Hepatocyte (in vitro differentiated cells): ENCODE data around the gene CTBP1. TPM values are rescaled to one million over a fixed set of nuclear protein-coding genes. Genes with fewer than 3 reads are reported as not detected.

Experiments
- DNase-seq: peaks from one replicate; pipeline ENCODE4 v3.0.0-alpha.2; 2016; ENCODE audit warnings: low spot score
- H2AFZ ChIP-seq: fragments of 200-600 bp; sonication (generic); 2 replicates; pipeline ENCODE4 v1.6.0; 2016; ENCODE audit warnings: antibody characterized with exemption, mild to moderate bottlenecking
- H3K27ac ChIP-seq: fragments of 200-600 bp; sonication (generic); 2 replicates; pipeline ENCODE4 v1.5.1; 2016; ENCODE audit warnings: mild to moderate bottlenecking
- H3K27me3 ChIP-seq: fragments of 200-600 bp; sonication (generic); 2 replicates; pipeline ENCODE4 v1.6.1; 2016
- H3K36me3 ChIP-seq: fragments of 200-600 bp; sonication (generic); replicated peaks from 2 replicates; pipeline ENCODE4 v1.5.1; 2016; ENCODE audit warnings: low read depth; ENCODE audit not compliant: insufficient read depth
- H3K4me1 ChIP-seq: fragments of 200-600 bp; sonication (generic); 2 replicates; pipeline ENCODE4 v1.5.1; 2016; ENCODE audit warnings: mild to moderate bottlenecking, moderate library complexity; ENCODE audit not compliant: insufficient read depth
- H3K4me2 ChIP-seq: fragments of 200-600 bp; sonication (generic); 2 replicates; pipeline ENCODE4 v1.6.0; 2016
- H3K4me3 ChIP-seq: fragments of 200-600 bp; sonication (generic); 2 replicates; pipeline ENCODE4 v1.5.1; 2016; ENCODE audit warnings: mild to moderate bottlenecking
- H3K79me2 ChIP-seq: fragments of 200-600 bp; sonication (generic); 2 replicates; pipeline ENCODE4 v1.6.0; 2017; ENCODE audit warnings: mild to moderate bottlenecking
- H3K9me2 ChIP-seq: fragments of 200-600 bp; sonication (generic); replicated peaks from 2 replicates; pipeline ENCODE4 v1.6.0; 2017; ENCODE audit warnings: mild to moderate bottlenecking; ENCODE audit not compliant: insufficient read depth
- H3K9me3 ChIP-seq: fragments of 200-600 bp; sonication (generic); 2 replicates; pipeline ENCODE4 v1.5.1; 2016; ENCODE audit warnings: low read depth, mild to moderate bottlenecking
- H4K20me1 ChIP-seq: fragments of 200-600 bp; sonication (generic); 2 replicates; pipeline ENCODE4 v1.6.0; 2016; ENCODE audit warnings: mild to moderate bottlenecking; ENCODE audit not compliant: insufficient read depth, poor library complexity, severe bottlenecking
- EZH2 ChIP-seq: fragments of 200-600 bp; sonication (generic); IDR thresholded peaks from 2 replicates; pipeline ENCODE4 v1.6.1; 2016; ENCODE audit warnings: antibody characterized with exemption, mild to moderate bottlenecking, borderline replicate concordance
- EZH2phosphoT487 ChIP-seq: fragments of 200-600 bp; sonication (generic); IDR thresholded peaks from one replicate; pipeline ENCODE4 v1.6.1; 2018; ENCODE audit warnings: antibody characterized with exemption, mild to moderate bottlenecking, low read depth, moderate library complexity; ENCODE audit not compliant: unreplicated experiment, severe bottlenecking
- WGBS: methylation state at CpG from one replicate; pipeline ENCODE4 v1.1.6; 2016; ENCODE audit warnings: low lambda C conversion rate; ENCODE audit errors: missing lambda C conversion rate; 5-methylcytosine and 5-hydroxymethylcytosine counted together
- polyA plus RNA-seq: library from polyadenylated mRNA; unstranded; fragments of >200 nt; fragmentation: Nextera tagmentation; extraction: Ambion mirVana; gene quantifications from 2 replicates; pipeline ENCODE4 v1.2.1, GENCODE V29; 2016
- total RNA-seq: library from RNA; depleted of rRNA; stranded (reverse); fragments of >200 nt; gene quantifications from 2 replicates; pipeline ENCODE4 v1.2.3, GENCODE V29; 2014
- TF ChIP-seq, protein P1 (sequence below): fragments of 200-600 bp; sonication (generic); IDR thresholded peaks from 2 replicates; pipeline ENCODE4 v1.5.1; 2016; ENCODE audit warnings: antibody characterized with exemption, mild to moderate bottlenecking; ENCODE audit not compliant: poor library complexity

The CTBP1 gene
- total RNA-seq (129 and 169 TPM in 2 replicates), polyA plus RNA-seq (147 and 179 TPM in 2 replicates)

DNA sequence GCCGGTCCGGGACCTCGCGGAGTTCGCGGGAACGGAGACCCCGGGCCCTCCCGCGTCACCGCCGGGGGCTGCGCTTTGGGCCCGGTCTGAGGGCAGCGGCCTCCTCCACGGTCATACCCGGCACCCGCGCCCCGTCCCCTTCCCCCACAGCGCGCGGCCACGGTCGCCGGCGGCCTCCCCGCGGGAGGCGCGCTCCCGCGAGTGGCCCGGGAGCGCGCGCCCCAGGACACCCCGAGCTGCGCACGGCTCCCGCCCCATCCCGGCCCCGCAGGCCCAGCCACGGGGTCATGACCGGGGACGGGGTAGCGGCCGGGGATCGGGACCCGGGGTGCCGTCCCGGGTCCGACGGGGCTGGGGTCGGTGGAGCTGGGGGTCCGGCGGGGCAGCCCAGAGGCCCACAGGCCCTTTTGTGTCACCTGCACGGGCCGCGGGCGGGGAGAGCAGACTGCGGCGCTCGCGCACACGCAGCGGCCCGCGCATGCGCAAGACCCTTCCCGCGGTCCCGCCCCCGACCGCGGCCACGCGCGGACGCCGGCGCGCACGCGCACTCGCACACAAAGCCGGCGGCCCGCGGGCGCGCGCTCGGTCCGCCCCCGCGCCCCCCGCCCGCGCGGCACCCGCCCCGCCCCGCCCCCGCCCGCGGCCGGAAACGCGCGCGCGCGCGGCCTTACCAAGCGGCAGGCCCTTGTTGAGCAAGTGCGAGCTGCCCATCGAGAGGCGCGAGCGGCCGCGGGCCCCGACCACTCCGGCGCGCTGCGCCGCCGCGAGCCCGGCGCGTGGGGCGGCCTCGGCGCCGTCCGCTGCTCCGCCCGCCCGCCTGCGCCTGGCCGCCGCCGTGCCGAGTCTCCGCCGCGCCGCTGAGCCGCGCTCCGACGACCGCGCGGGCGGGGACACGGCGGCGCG, at the start of gene CTBP1:
TSS of gene CTBP1 (minus strand) at position 886 of the 903 bp plus-strand sequence. CDS start 7,799 bp downstream, outside the sequence.
- Histone ChIP-seq H3K36me3 (no peaks in the 10 kb centered on the region), H4K20me1 (peaks cover 46% of the 10 kb centered on the region), H3K4me3 (peak within 1 kb of the TSS; percentile 98), H3K79me2 (peaks cover 59% of the 10 kb centered on the region), H3K27ac (peak within 1 kb of the TSS; percentile 100), H2AFZ (peak within 1 kb of the TSS; percentile 35), H3K27me3 (no peaks in the 10 kb centered on the region), H3K9me3 (no peaks in the 10 kb centered on the region), H3K4me2 (peak within 1 kb of the TSS; percentile 100), H3K9me2 (no peaks in the 10 kb centered on the region), H3K4me1 (peaks cover 25% of the 10 kb centered on the region)
- 2% methylated on average over 50 of the region's 163 CpGs for WGBS
- TF ChIP-seq EZH2, result no peak
- peak; percentile 96 for DNase-seq

DNA sequence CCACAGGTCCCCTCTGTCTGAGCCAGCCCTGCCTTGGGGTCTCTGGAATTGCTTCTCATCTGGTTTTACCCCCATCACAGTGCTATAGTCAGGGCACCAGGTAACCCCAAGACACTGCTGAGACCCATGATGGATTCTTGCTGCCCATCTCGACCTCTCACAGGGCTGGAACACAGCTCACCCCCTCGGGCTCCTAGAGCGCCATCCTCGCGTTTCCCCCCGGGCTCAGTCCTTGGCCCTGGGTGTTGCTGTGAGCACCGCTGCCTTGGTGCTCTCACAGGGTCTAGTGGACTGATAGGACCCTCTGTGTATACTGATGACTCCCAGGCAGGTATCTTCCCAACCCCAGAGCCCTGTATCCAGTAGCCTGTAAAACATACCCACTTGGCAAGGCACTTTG, 49.5 kb upstream of the CTBP1 start:
- Histone ChIP-seq H3K9me3 (no peaks in the 10 kb centered on the region), H3K36me3 (no peaks in the 10 kb centered on the region), H3K27me3 (no peaks in the 10 kb centered on the region), H2AFZ (no peak overlapping the region), H3K4me1 (no peaks in the 10 kb centered on the region), H3K27ac (no peak overlapping the region), H3K9me2 (no peaks in the 10 kb centered on the region), H4K20me1 (peaks cover 68% of the 10 kb centered on the region), H3K79me2 (peaks cover 91% of the 10 kb centered on the region), H3K4me2 (no peak overlapping the region), H3K4me3 (no peak overlapping the region)
- WGBS, result 97% methylated on average over 7 of the region's 7 CpGs
- TF ChIP-seq, protein P1, sequence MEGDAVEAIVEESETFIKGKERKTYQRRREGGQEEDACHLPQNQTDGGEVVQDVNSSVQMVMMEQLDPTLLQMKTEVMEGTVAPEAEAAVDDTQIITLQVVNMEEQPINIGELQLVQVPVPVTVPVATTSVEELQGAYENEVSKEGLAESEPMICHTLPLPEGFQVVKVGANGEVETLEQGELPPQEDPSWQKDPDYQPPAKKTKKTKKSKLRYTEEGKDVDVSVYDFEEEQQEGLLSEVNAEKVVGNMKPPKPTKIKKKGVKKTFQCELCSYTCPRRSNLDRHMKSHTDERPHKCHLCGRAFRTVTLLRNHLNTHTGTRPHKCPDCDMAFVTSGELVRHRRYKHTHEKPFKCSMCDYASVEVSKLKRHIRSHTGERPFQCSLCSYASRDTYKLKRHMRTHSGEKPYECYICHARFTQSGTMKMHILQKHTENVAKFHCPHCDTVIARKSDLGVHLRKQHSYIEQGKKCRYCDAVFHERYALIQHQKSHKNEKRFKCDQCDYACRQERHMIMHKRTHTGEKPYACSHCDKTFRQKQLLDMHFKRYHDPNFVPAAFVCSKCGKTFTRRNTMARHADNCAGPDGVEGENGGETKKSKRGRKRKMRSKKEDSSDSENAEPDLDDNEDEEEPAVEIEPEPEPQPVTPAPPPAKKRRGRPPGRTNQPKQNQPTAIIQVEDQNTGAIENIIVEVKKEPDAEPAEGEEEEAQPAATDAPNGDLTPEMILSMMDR, result no peak
- TF ChIP-seq EZH2phosphoT487 (no peak), EZH2 (no peak)
- no peak for DNase-seq

DNA sequence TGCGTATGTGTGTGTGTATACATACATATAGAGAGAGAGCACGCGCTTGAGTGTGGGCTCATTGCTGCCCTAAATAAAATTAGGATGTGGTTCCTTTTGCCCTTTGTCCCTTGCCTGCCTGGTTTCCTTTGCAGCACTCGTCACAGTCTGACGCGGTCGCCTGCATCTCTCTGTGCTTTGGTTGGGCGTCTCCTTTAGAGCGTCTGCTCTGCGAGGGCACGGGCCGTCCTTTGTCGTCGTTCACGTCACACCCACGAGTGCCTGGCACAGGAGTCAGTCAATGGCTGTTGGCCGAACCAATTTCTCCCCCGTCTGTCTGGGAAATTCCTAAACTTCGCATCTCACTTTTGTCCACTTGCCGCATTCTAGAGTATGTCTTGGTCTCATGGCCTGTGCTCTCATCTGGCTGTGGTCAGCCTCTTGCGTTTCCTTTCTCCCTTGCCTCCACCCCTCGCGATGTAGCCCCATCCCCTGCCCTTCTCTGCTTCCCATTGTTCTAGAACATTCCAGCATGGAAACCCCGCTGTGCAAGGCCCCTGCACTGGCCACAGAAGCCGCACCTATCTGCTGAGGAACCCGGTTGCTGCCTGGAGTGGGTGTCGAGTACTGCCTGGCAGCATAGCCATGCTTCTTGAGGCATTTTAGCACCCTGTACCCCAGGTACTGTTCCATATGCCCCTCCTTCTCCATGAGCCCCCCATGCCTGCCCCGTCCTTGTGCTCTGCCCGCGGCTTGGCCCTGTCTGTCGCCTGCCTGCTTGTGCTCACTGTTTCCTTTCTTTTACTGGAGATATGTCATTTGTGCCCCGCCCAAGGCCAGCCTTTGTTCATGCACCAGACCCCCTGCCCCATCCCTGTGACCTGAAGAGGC, 48.8 kb upstream of the CTBP1 start:
- H3K4me1 ChIP-seq, result no peaks in the 10 kb centered on the region
- DNase-seq, result no peak
- H4K20me1 ChIP-seq, result peaks cover 73% of the 10 kb centered on the region
- H3K9me2 ChIP-seq, result no peaks in the 10 kb centered on the region
- H3K27ac ChIP-seq, result no peak overlapping the region
- no peak for TF ChIP-seq EZH2phosphoT487
- no peak for TF ChIP-seq EZH2
- TF ChIP-seq, protein P1, result no peak
- H3K4me2 ChIP-seq, result no peak overlapping the region
- no peak overlapping the region for H3K4me3 ChIP-seq
- H3K79me2 ChIP-seq, result peaks cover 92% of the 10 kb centered on the region
- no peaks in the 10 kb centered on the region for H3K27me3 ChIP-seq
- no peaks in the 10 kb centered on the region for H3K36me3 ChIP-seq
- no peak overlapping the region for H2AFZ ChIP-seq
- no peaks in the 10 kb centered on the region for H3K9me3 ChIP-seq
- 94% methylated on average over 32 of the region's 32 CpGs for WGBS

DNA sequence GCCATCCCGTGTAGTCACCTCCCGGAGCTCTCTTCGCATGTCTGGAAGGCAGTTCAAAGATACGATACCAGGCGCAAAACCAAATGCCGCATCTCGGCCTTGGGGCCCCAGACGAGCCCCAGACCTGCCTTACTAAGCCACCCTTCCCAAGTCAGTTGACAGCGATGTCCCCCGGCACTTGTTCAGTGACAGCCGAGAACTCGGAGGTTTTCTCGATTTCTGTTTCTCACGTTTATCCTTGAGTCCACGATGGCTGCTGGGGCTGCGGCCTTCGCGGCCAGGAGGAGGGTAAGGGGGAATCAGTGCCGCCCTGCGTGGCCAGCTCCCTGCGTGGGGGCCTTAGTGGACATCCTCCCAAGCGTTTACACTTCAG, 48.1 kb upstream of the CTBP1 start:
- Histone ChIP-seq H3K9me2 (no peaks in the 10 kb centered on the region), H3K79me2 (peaks cover 92% of the 10 kb centered on the region), H3K4me2 (no peak overlapping the region), H2AFZ (no peak overlapping the region), H3K4me1 (peaks cover 2% of the 10 kb centered on the region), H3K4me3 (no peak overlapping the region), H3K36me3 (no peaks in the 10 kb centered on the region), H3K27ac (no peak overlapping the region), H3K27me3 (no peaks in the 10 kb centered on the region), H3K9me3 (no peaks in the 10 kb centered on the region), H4K20me1 (peaks cover 80% of the 10 kb centered on the region)
- DNase-seq, result no peak
- 91% methylated on average over 22 of the region's 22 CpGs for WGBS
- TF ChIP-seq EZH2phosphoT487 (no peak), EZH2 (no peak)
- TF ChIP-seq, protein P1, result no peak
